K562 (cell line): ENCODE results near the gene EXOSC2. TPM values are rescaled to one million over a fixed set of nuclear protein-coding genes. Genes with fewer than 3 reads are reported as not detected.

Experiments
- ATAC-seq: fragments of 200-7000 bp; cut with Tn5 transposase; 3 replicates; pipeline ENCODE4 v1.9.1; 2020; ENCODE audit warnings: moderate library complexity
- BruUV-seq: library from RNA; stranded (reverse); fragments of 400-500 nt; replicated peaks from 2 replicates; lab custom pipeline; 2021; lab: Mats Ljungman, UMichigan
- CTCF ChIA-PET: fragments of 300-600 bp; formaldehyde crosslinking; extraction: SDS; loops from one replicate; lab custom pipeline; 2021; ENCODE audit warnings: low intra/inter-chr PET ratio; lab: Yijun Ruan, JAX
- POLR2A ChIA-PET: fragments of 300-600, 350-650 bp; sonication (Branson Sonifier 250); formaldehyde crosslinking; extraction: SDS; loops from one replicate; lab custom pipeline; 2021; ENCODE audit warnings: antibody characterized with exemption, inconsistent platforms; lab: Yijun Ruan, JAX
- DNase-seq, 4 experiments: peaks; one replicate each; pipeline versions ENCODE4 v3.0.0 to v3.0.0-alpha.2; 2011 to 2018; ENCODE audit warnings: low spot score in 3 of 4, mixed read lengths in 3 of 4; ENCODE audit errors: extremely low read depth in 1 of 4
- FAIRE-seq: peaks from 2 replicates; lab custom pipeline; 2011; peaks lifted over from hg19 to GRCh38; lab: Jason Lieb, UNC
- H2AFZ ChIP-seq: 2 replicates; pipeline ENCODE4 v1.6.0; 2011; ENCODE audit warnings: low read depth, low read length, control low read depth, inconsistent platforms
- H3K27ac ChIP-seq: fragments of 200-600 bp; 3 replicates; pipeline ENCODE4 v1.8.0; 2011; ENCODE audit warnings: low read depth, mild to moderate bottlenecking, control low read depth, inconsistent platforms, low read length, moderate library complexity, mixed read lengths; ENCODE audit errors: extremely low read depth
- H3K27me3 ChIP-seq, 2 experiments: fragments of 300-600 bp in 1 of 2; 2 replicates in 1 of 2; 3 replicates in 1 of 2; pipeline versions ENCODE4 v1.6.0 to v1.8.0; 2011; ENCODE audit warnings: inconsistent platforms in 2 of 2, low read length in 2 of 2, mild to moderate bottlenecking in 1 of 2, mixed read lengths in 1 of 2, moderate library complexity in 1 of 2; ENCODE audit not compliant: control insufficient read depth in 2 of 2, insufficient read depth in 2 of 2
- H3K36me3 ChIP-seq: fragments of 300-600 bp; 3 replicates; pipeline ENCODE4 v1.8.0; 2011; ENCODE audit warnings: mild to moderate bottlenecking, low read length, inconsistent platforms; ENCODE audit not compliant: control insufficient read depth, insufficient read depth
- H3K4me1 ChIP-seq, 2 experiments: fragments of 200-600 bp in 1 of 2; replicated peaks in 1 of 2; 2 replicates in 1 of 2; 3 replicates in 1 of 2; pipeline versions ENCODE4 v1.5.1 to v1.8.0; 2011; ENCODE audit warnings: inconsistent platforms in 2 of 2, low read length in 2 of 2, mild to moderate bottlenecking in 1 of 2, mixed read lengths in 1 of 2, moderate library complexity in 1 of 2; ENCODE audit not compliant: control insufficient read depth in 2 of 2, insufficient read depth in 2 of 2
- H3K4me2 ChIP-seq: 2 replicates; pipeline ENCODE4 v1.6.1; 2011; ENCODE audit warnings: low read length, control low read depth, inconsistent platforms, mixed read lengths; ENCODE audit not compliant: insufficient read depth
- H3K4me3 ChIP-seq: fragments of 200-600 bp; sonication (generic), shearing (Covaris generic); 2 replicates; pipeline ENCODE4 v1.5.1; 2016; ENCODE audit warnings: control low read depth, inconsistent platforms
- H3K79me2 ChIP-seq: fragments of 200-600 bp; 3 replicates; pipeline ENCODE4 v1.8.0; 2011; ENCODE audit warnings: low read length, inconsistent platforms; ENCODE audit not compliant: control insufficient read depth, insufficient read depth
- H3K9ac ChIP-seq, 2 experiments: 2 replicates each; pipeline versions ENCODE4 v1.6.0 to v1.6.1; 2011; ENCODE audit warnings: low read depth in 2 of 2, low read length in 2 of 2, control low read depth in 1 of 2, inconsistent platforms in 1 of 2, mild to moderate bottlenecking in 1 of 2, mixed read lengths in 1 of 2; ENCODE audit not compliant: insufficient read depth in 1 of 2
- H3K9me1 ChIP-seq: one replicate; pipeline ENCODE4 v1.6.0; 2011; ENCODE audit warnings: inconsistent platforms, mild to moderate bottlenecking, low read length, moderate library complexity; ENCODE audit not compliant: control insufficient read depth, insufficient read depth
- H3K9me3 ChIP-seq: replicated peaks from 2 replicates; pipeline ENCODE4 v1.5.1; 2011; ENCODE audit warnings: low read depth, low read length, inconsistent platforms; ENCODE audit not compliant: control insufficient read depth, insufficient read depth
- H4K20me1 ChIP-seq: replicated peaks from 2 replicates; pipeline ENCODE4 v1.6.1; 2011; ENCODE audit warnings: low read length, inconsistent platforms, mixed read lengths; ENCODE audit not compliant: control insufficient read depth, insufficient read depth
- HDAC8 ChIP-seq: fragments of 450-650 bp; IDR thresholded peaks from 2 replicates; pipeline ENCODE4 v1.6.1; 2016; ENCODE audit warnings: mild to moderate bottlenecking, missing genetic modification characterization, moderate library complexity, missing compliant biosample characterization
- HMGN3 ChIP-seq: IDR thresholded peaks from 2 replicates; pipeline ENCODE4 v1.6.1; 2011; ENCODE audit warnings: borderline replicate concordance, low read depth, mild to moderate bottlenecking, mixed read lengths, low read length; ENCODE audit not compliant: insufficient read length; ENCODE audit errors: extremely low read depth
- MCM2 ChIP-seq: fragments of 450-650 bp; IDR thresholded peaks from 2 replicates; pipeline ENCODE4 v1.6.1; 2017; ENCODE audit warnings: low read depth, mild to moderate bottlenecking
- ZBTB1 ChIP-seq: sonication (generic); formaldehyde crosslinking; IDR thresholded peaks from 2 replicates; pipeline ENCODE4 v1.8.1; 2023; ENCODE audit warnings: missing genetic modification reagents, low read depth, mild to moderate bottlenecking, borderline replicate concordance
- ZNF41 ChIP-seq: fragments of 250-450 bp; sonication (Bioruptor Pico); conservative IDR thresholded peaks from 2 replicates; pipeline ENCODE4 v1.4.0; 2020; ENCODE audit warnings: mild to moderate bottlenecking
- WGBS: fragments of 100-300 bp; shearing (Covaris generic); methylation state at CpG from one replicate; pipeline ENCODE4 v1.1.6; 2016; ENCODE audit warnings: low coverage, mixed read lengths; ENCODE audit not compliant: insufficient coverage; ENCODE audit errors: missing lambda C conversion rate; 5-methylcytosine and 5-hydroxymethylcytosine counted together
- in situ Hi-C: fragments of 300-500 bp; cut with MboI; formaldehyde crosslinking; loops from 4 replicates; pipeline ENCODE4 v1.15.0; 2018; ENCODE audit warnings: inconsistent platforms, mixed read lengths
- intact Hi-C: fragments of 100-400 bp; cut with micrococcal nuclease; formaldehyde crosslinking; loops from 2 replicates; pipeline ENCODE4 v1.14.2; 2022
- polyA plus RNA-seq, 8 experiments: library from polyadenylated mRNA; depleted of rRNA in 4 of 8; stranded (reverse) in 5 of 8; unstranded in 3 of 8; fragments of >200 nt; fragmentation: Nextera tagmentation in 2 of 8; fragmentation: Illumina TruSeq in 1 of 8; extraction: Ambion mirVana in 2 of 8; extraction: Trizol in 1 of 8; gene quantifications; 2 replicates each; pipeline versions ENCODE4 v1.2.1 to v1.2.3, GENCODE V29; 2011 to 2014; ENCODE audit warnings: inconsistent platforms in 1 of 8, missing spikeins in 1 of 8
- total RNA-seq, 7 experiments: library from RNA; depleted of rRNA in 6 of 7; stranded (reverse); fragments of >200 nt in 6 of 7; fragmentation: Illumina TruSeq in 2 of 7; extraction: Trizol in 2 of 7; gene quantifications; 2 replicates each; pipeline versions ENCODE4 v1.2.1 to v1.2.3, GENCODE V29; 2011 to 2021; ENCODE audit warnings: low replicate concordance in 1 of 7

Gene EXOSC2
- total and polyA plus RNA-seq, 9 of the 15 experiments (the other 6 are each of a cell fraction or from before 2014, with no cell fraction given), result 46.0 to 101 (median 77.6) TPM

DNA sequence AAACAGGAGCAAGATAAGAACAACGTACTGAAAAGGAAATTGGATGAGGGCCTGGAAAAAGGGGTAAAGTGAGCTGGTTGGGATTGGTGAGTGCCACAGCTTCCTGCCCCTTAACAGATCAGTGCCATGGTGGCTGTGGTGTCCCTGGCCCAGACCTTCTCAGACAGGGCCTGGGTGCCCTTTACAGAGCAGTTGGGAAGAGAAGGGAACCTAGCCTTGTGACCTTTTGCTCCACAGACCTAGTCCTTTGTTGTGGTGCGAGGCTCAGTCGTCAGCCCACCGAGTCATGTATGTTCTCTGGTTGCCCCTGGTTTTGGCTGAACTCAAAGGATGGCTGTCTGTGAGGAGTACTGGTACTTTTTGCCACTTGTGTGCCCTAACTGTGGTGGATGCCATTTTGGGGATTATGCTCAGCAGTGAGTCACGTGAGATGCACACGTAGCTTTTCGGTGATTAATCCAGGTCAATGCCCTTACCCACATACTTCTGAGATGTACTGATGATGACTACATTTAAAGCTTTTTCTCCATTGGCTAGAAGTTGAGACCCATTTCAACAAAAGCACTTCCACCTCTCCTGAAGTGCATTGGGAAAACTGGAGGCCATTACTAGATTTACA lies 48.4 kb downstream of the EXOSC2 start:
- POLR2A ChIA-PET, result interaction anchor here (0.6 to 13.0 kb wide), 8 partner anchors 9 to 689 kb away, joined by 3 to 141 read pairs (median 6); no protein-coding TSS in a partner anchor
- ATAC-seq (no peak), DNase-seq (peak; percentile 21 to 60 (median 54)), FAIRE-seq (no peak)
- Histone ChIP-seq H3K9ac (no peak overlapping the region), H2AFZ (no peak overlapping the region), H3K79me2 (no peaks in the 10 kb centered on the region), H3K9me3 (no peaks in the 10 kb centered on the region), H3K27ac (no peak overlapping the region), H3K36me3 (peaks cover 64% of the 10 kb centered on the region), H3K4me2 (no peak overlapping the region), H3K9me1 (peaks cover 8% of the 10 kb centered on the region), H3K4me1 (no peaks in the 10 kb centered on the region), H3K4me3 (no peak overlapping the region), H3K27me3 (no peaks in the 10 kb centered on the region), H4K20me1 (peaks cover 7% of the 10 kb centered on the region; the same call in 1 of the 2 replicates)
- intact Hi-C loops (no loop called here), in situ Hi-C loops (no loop called here)
- BruUV-seq, result no TSS peak
- TF ChIP-seq ZNF41 (CRISPR knock-in tag) (no peak), ZBTB1 (CRISPR knock-in tag) (no peak), HDAC8 (tag) (no peak), HMGN3 (no peak), MCM2 (no peak)
- WGBS, result 77% methylated on average over 7 of the region's 7 CpGs
- CTCF ChIA-PET, result no interaction called here
